NT2/D1 (cell line): ENCODE measurements around the gene ABCA1.
"Not testable (repeated sequence)": the region's sequence is repeated elsewhere in the genome, so short reads cannot be mapped to it uniquely, and the experiment has no call there.

Source experiments
- DNase-seq: peaks from one replicate; pipeline ENCODE4 v3.0.0-alpha.2; 2011; ENCODE audit warnings: low read depth, low spot score
- H3K27me3 ChIP-seq: 2 replicates; pipeline ENCODE4 v1.6.0; 2011; ENCODE audit warnings: mild to moderate bottlenecking; ENCODE audit not compliant: insufficient read length, insufficient read depth
- H3K36me3 ChIP-seq: 2 replicates; pipeline ENCODE4 v1.6.1; 2011; ENCODE audit warnings: mild to moderate bottlenecking, low read length, mixed read lengths; ENCODE audit not compliant: insufficient read depth, insufficient read length
- H3K4me1 ChIP-seq: 2 replicates; pipeline ENCODE4 v1.5.1; 2011; ENCODE audit not compliant: insufficient read depth, insufficient read length
- H3K4me3 ChIP-seq: 2 replicates; pipeline ENCODE4 v1.5.1; 2011; ENCODE audit warnings: low read depth; ENCODE audit not compliant: insufficient read length
- H3K9ac ChIP-seq: 2 replicates; pipeline ENCODE4 v1.6.0; 2011; ENCODE audit warnings: low read depth; ENCODE audit not compliant: insufficient read length
- H3K9me3 ChIP-seq: 2 replicates; pipeline ENCODE4 v1.5.1; 2011; ENCODE audit warnings: mild to moderate bottlenecking, low read length; ENCODE audit not compliant: insufficient read depth
- SUZ12 ChIP-seq: IDR thresholded peaks from 2 replicates; pipeline ENCODE4 v1.6.1; 2011; ENCODE audit not compliant: insufficient read length, insufficient read depth; ENCODE audit errors: extremely low read depth
- YY1 ChIP-seq: IDR thresholded peaks from 2 replicates; pipeline ENCODE4 v1.6.1; 2011; ENCODE audit not compliant: insufficient read length, insufficient read depth
- ZNF274 ChIP-seq: IDR thresholded peaks from 2 replicates; pipeline ENCODE4 v1.6.1; 2011; ENCODE audit warnings: mild to moderate bottlenecking, low read depth, low read length

Gene ABCA1

DNA sequence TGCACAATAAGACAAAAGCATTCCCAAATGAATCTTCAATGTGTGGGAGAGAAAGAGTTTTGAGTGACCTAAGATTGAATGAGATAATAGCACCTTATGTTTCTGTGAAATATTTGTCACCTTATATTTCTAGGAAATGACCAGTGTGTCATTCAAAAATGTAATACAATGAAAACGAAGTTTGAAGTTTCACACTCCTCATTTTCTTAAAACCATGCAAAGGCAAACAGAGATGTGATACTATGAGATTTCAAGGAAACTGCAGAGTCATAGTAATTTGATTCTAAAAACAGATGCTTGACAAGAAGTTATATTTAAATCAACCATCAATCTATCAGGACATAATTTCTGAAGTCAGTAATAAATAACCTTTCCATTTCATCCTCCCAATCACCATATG, 13.6 kb upstream of the ABCA1 start:
- DNase-seq: no peak
- H3K4me1 ChIP-seq: no peaks in the 10 kb centered on the region
- no peaks in the 10 kb centered on the region for H3K36me3 ChIP-seq
- H3K4me3 ChIP-seq: no peak overlapping the region
- no peak for TF ChIP-seq ZNF274
- no peak for TF ChIP-seq YY1
- no peak for TF ChIP-seq SUZ12
- no peaks in the 10 kb centered on the region for H3K9me3 ChIP-seq
- H3K9ac ChIP-seq: no peak overlapping the region
- no peaks in the 10 kb centered on the region for H3K27me3 ChIP-seq

DNA sequence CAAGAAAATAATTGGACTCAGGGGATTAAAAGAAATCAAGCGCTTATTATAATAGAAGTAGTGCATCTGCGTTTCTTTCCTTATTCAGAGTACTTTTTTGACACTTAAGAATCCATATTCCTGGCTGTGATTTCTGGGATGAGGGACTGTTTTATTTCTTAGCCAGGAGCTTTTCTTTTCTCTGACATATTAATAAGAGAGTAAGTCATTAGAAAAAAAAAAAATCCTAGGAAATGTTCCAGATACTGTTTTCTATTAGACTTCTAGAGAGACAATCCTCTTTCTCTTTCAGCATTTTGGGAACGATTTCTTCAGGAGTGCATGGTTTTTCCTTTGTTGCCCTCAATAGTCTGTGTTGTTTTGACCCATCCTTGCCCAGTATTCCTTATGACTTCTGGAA, 8.3 kb upstream of the ABCA1 start:
- H3K27me3 ChIP-seq: no peaks in the 10 kb centered on the region
- no peak overlapping the region for H3K9ac ChIP-seq
- no peaks in the 10 kb centered on the region for H3K9me3 ChIP-seq
- TF ChIP-seq SUZ12: no peak
- TF ChIP-seq ZNF274: no peak
- TF ChIP-seq YY1: no peak
- DNase-seq: no peak
- no peak overlapping the region for H3K4me3 ChIP-seq
- H3K4me1 ChIP-seq: no peaks in the 10 kb centered on the region
- H3K36me3 ChIP-seq: no peaks in the 10 kb centered on the region

DNA sequence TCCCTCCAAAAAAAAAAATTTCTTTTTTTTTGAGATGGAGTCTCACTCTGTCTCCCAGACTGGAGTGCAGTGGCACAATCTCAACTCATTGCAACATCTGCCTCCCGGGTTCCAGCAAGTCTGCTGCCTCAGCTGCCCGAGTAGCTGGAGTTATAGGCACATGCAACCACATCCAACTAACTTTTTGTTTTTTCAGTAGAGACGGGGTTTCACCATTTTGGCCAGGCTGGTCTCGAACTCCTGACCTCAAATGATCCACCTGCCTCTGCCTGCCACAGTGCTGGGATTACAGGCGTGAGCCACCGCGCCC, 7.5 kb upstream of the ABCA1 start:
- not testable (repeated sequence) for H3K9me3 ChIP-seq, H3K27me3 ChIP-seq, H3K9ac ChIP-seq, DNase-seq, H3K4me3 ChIP-seq, H3K4me1 ChIP-seq, H3K36me3 ChIP-seq

DNA sequence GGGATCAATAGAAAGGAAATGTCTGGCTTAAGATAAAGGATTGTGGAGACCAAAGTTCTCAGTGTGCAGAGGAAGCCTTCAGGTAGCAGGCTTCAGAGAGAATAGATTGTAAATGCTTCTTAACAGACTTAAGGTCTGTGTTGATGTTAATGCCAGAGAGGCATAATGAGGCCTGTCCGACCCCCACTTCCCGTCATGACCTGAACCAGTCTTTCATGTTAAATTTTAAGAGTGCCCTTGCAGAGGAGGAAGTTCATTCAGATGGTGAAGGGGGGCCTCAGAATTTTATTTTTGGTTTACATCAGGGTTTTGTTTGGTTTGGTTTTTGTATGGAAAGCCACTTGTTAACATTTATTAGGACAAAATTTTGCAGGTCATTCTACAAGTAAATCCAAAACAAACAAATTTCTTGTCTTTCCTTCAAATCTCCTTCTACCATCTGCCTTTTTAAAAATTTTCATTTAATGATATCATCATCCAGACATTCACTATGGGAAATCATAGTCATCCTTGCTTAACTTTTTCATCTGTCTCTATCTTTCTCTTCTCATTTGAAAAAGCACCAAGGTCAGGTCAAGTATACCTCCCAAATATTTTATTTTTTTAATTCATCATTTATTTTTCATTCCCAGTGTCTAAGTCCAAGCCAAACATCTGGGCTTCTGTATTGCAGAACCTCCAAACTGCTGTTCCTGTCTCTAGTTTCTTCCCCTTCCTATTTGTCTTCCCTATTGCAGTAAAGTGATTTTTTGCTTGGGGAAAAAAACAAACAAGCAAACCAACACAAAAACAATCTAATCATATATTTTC, 6.9 kb upstream of the ABCA1 start:
- TF ChIP-seq SUZ12: no peak
- TF ChIP-seq ZNF274: no peak
- no peak for TF ChIP-seq YY1
- no peak for DNase-seq
- H3K27me3 ChIP-seq: no peaks in the 10 kb centered on the region
- no peaks in the 10 kb centered on the region for H3K36me3 ChIP-seq
- no peak overlapping the region for H3K9ac ChIP-seq
- H3K4me1 ChIP-seq: no peaks in the 10 kb centered on the region
- no peaks in the 10 kb centered on the region for H3K9me3 ChIP-seq
- H3K4me3 ChIP-seq: no peak overlapping the region

DNA sequence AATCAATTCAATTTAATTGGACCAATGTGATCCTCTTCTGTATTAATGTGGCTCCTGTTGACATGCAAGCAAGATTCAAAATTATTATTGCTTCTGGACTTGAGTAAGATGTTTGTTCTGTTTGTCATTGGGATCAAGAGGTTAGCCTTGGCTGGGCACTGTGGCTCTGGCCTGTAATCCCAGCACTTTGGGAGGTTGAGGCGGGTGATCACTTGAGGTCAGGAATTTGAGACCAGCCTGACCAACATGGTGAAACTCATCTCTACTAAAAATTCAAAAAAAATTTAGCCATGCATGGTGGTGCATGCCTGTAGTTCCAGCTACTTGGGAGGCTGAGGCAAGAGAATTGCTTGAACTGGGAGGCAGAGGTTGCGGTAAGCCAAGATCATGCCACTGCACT, 5.1 kb upstream of the ABCA1 start:
- not testable (repeated sequence) for H3K9me3 ChIP-seq, H3K4me3 ChIP-seq, H3K9ac ChIP-seq, H3K36me3 ChIP-seq, H3K27me3 ChIP-seq, H3K4me1 ChIP-seq, DNase-seq

DNA sequence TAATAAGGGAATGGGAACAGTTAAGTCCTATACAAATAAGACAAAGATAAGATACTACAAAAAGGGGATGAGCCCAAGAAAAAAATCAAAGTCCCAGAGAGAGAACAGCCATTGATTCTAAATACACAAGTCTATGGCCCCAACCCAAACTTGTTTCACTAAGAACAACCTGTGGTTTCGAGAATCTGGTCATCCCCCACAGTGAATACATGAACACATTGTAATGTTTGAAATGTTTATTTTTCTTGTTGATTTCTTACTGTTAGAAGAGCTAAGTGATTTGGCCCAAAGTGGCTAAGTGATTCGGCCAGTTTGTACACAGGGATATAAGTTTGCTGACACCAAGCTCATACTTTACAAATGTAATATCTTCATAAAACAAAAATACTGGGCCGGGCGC, 3.3 kb upstream of the ABCA1 start:
- no peaks in the 10 kb centered on the region for H3K36me3 ChIP-seq
- peaks cover 6% of the 10 kb centered on the region for H3K27me3 ChIP-seq
- H3K9me3 ChIP-seq: no peaks in the 10 kb centered on the region
- H3K4me3 ChIP-seq: no peak overlapping the region
- TF ChIP-seq ZNF274: no peak
- no peak for TF ChIP-seq SUZ12
- TF ChIP-seq YY1: no peak
- no peak overlapping the region for H3K9ac ChIP-seq
- no peak for DNase-seq
- no peaks in the 10 kb centered on the region for H3K4me1 ChIP-seq

DNA sequence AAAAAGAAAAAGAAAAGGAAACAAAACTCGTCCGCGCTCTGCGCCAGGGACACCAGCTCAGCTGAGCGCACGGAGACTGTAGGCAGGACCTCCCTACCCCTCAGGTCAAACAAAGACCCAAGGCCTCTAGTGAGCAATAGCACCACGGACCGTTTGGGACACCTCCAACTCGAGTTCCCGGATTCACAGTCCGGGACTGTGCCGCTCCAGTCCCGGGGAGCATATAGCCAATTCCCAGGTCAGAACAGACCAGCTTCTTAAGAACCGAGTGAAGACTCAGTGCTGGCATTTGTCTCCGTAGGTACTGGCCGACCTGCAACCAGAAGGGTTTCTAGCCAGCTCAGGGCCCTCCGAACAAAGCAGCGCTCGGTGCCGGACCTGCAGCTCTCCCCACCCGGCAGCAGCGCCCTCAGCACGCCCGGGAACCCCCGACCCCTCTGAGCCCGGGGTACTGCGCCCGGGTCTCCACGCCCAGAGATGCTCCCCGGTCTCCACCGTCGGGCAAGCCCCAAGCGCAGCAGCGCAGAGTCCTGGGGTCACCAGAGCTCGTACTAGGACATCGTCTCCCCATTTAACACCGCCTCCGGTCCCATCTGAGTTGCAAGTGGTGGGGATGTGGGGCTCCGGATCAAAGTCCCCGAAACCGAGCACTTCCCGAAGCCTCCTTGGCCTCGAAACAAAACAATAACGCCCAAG, 591 bp downstream of the ABCA1 start:
- Histone ChIP-seq H3K9me3 (no peaks in the 10 kb centered on the region), H3K36me3 (no peaks in the 10 kb centered on the region), H3K27me3 (peaks cover 6% of the 10 kb centered on the region), H3K4me3 (peak overlapping the region; percentile 94), H3K9ac (peak overlapping the region; percentile 92), H3K4me1 (no peaks in the 10 kb centered on the region)
- TF ChIP-seq ZNF274 (no peak), SUZ12 (no peak), YY1 (no peak)
- DNase-seq: peak; percentile 35
